Panc1 (cell line): Measurements from ENCODE around the gene RDH13. TPM values are rescaled to one million over a fixed set of nuclear protein-coding genes. Genes with fewer than 3 reads are reported as not detected.

Source experiments
- ATAC-seq: fragments of 200-7000 bp; cut with Tn5 transposase; 2 replicates; pipeline ENCODE4 v1.9.1; 2020; ENCODE audit warnings: mild to moderate bottlenecking, moderate library complexity
- BruUV-seq: library from RNA; stranded (reverse); fragments of 400-500 nt; replicated peaks from 2 replicates; lab custom pipeline; 2021; lab: Mats Ljungman, UMichigan
- CTCF ChIA-PET: fragments of 300-600 bp; sonication (Branson Sonifier 250); formaldehyde crosslinking; loops from one replicate; lab custom pipeline; 2022; ENCODE audit warnings: antibody characterized with exemption; lab: Charles Lee
- POLR2A ChIA-PET: fragments of 300-600 bp; sonication (Branson Sonifier 250); formaldehyde crosslinking; loops from one replicate; lab custom pipeline; 2022; ENCODE audit warnings: antibody characterized with exemption; lab: Charles Lee
- DNase-seq: peaks from one replicate; pipeline ENCODE4 v3.0.0-alpha.2; 2010; ENCODE audit warnings: low read depth, low spot score
- H3K27ac ChIP-seq: 2 replicates; pipeline ENCODE4 v1.5.1; 2011; ENCODE audit warnings: mild to moderate bottlenecking, low read length, inconsistent platforms
- H3K27me3 ChIP-seq: fragments of 200-500 bp; sonication (Bioruptor generic); 2 replicates; pipeline ENCODE4 v1.6.0; 2014; ENCODE audit warnings: low read length, inconsistent platforms; ENCODE audit not compliant: control insufficient read depth, insufficient read depth
- H3K36me3 ChIP-seq: fragments of 200-500 bp; sonication (Bioruptor generic); 2 replicates; pipeline ENCODE4 v1.5.1; 2014; ENCODE audit warnings: inconsistent platforms, mild to moderate bottlenecking, low read length, moderate library complexity; ENCODE audit not compliant: control insufficient read depth, insufficient read depth
- H3K4me1 ChIP-seq: 2 replicates; pipeline ENCODE4 v1.5.1; 2011; ENCODE audit warnings: inconsistent platforms, mild to moderate bottlenecking, low read length, moderate library complexity; ENCODE audit not compliant: control insufficient read depth, insufficient read depth
- H3K4me3 ChIP-seq, 2 experiments: 2 replicates each; pipeline ENCODE4 v1.5.1; 2011 to 2012; ENCODE audit warnings: low read depth in 2 of 2, low read length in 2 of 2, mild to moderate bottlenecking in 2 of 2, inconsistent platforms in 1 of 2, moderate library complexity in 1 of 2
- H3K9me3 ChIP-seq: fragments of 200-500 bp; sonication (Bioruptor generic); 2 replicates; pipeline ENCODE4 v1.5.1; 2014; ENCODE audit warnings: low read depth, mild to moderate bottlenecking, inconsistent platforms, low read length, moderate library complexity; ENCODE audit not compliant: control insufficient read depth, insufficient read depth
- POLR2AphosphoS5 ChIP-seq: IDR thresholded peaks from 2 replicates; pipeline ENCODE4 v1.6.1; 2012; ENCODE audit warnings: mild to moderate bottlenecking, low read depth, low read length, moderate library complexity
- SIN3A ChIP-seq: IDR thresholded peaks from 2 replicates; pipeline ENCODE4 v1.6.1; 2012; ENCODE audit warnings: low read depth, mild to moderate bottlenecking, low read length, moderate library complexity, borderline replicate concordance; ENCODE audit not compliant: insufficient read depth
- TCF7L2 ChIP-seq: IDR thresholded peaks from 2 replicates; pipeline ENCODE4 v1.6.1; 2011; ENCODE audit warnings: mild to moderate bottlenecking, low read depth, low read length, inconsistent platforms
- in situ Hi-C: cut with HindIII; loops from 2 replicates; pipeline ENCODE4 v1.10.0; 2016; ENCODE audit warnings: low sequenced_read_pairs, low pct_unique_long_range_greater_than_20kb
- intact Hi-C: fragments of 100-400 bp; cut with micrococcal nuclease; formaldehyde crosslinking; loops from one replicate; pipeline ENCODE4 v1.10.0; 2022; ENCODE audit not compliant: unreplicated experiment
- total RNA-seq: library from RNA; stranded (reverse); gene quantifications from one replicate; pipeline ENCODE4 v1.2.1, GENCODE V29; 2021; ENCODE audit not compliant: unreplicated experiment
- TF ChIP-seq, protein P1 (sequence below): fragments of 450-650 bp; IDR thresholded peaks from 2 replicates; pipeline ENCODE4 v1.5.1; 2017; ENCODE audit warnings: mild to moderate bottlenecking
- TF ChIP-seq, protein P2 (sequence below), 2 experiments: IDR thresholded peaks; 2 replicates each; pipeline ENCODE4 v1.6.1; 2011 to 2012; ENCODE audit warnings: low read depth in 2 of 2, control low read depth in 1 of 2, low read length in 1 of 2, mild to moderate bottlenecking in 1 of 2, moderate library complexity in 1 of 2; ENCODE audit not compliant: insufficient read depth in 1 of 2

RDH13 gene
- total RNA-seq, 1 experiment from 2014 or later, result 37.8 TPM

DNA sequence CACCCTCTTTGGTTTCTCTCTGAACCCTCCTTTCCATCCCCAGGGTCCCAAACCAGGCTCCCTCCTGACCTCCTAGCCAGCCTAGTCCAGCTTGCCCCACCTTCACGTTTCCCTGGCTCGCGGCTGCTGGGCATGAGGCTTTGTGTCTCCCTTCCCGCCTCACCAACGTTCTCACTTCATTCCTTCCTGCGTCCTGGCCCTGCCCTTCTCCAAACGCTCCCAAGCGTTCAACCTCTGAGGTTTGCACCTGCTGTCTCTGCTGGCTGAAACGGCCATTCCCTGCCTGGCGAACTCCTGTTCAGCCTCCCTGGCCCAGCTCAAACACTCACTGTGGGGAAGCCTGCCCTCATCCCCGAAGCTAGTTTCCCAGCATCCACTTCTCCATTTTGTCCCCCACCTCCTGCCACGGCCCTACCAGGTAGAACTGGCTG lies 25.1 kb upstream of the RDH13 start:
- H3K27ac ChIP-seq, result no peak overlapping the region
- ATAC-seq, result no peak
- ChIA-PET CTCF (interaction anchor here (0.6 to 0.8 kb wide), 3 partner anchors 8 to 424 kb away, joined by 3 to 7 read pairs (median 4); no protein-coding TSS in a partner anchor), POLR2A (no interaction called here)
- intact Hi-C loops (no loop called here), in situ Hi-C loops (no loop called here)
- no peaks in the 10 kb centered on the region for H3K27me3 ChIP-seq
- H3K4me1 ChIP-seq, result peaks cover 14% of the 10 kb centered on the region; the same call in 1 of the 2 replicates
- H3K36me3 ChIP-seq, result peaks cover 2% of the 10 kb centered on the region; the same call in 1 of the 2 replicates
- no peak overlapping the region for H3K4me3 ChIP-seq
- DNase-seq, result no peak
- BruUV-seq, result no TSS peak
- H3K9me3 ChIP-seq, result no peaks in the 10 kb centered on the region
- TF ChIP-seq POLR2AphosphoS5 (no peak), SIN3A (no peak), TCF7L2 (no peak)
- TF ChIP-seq, protein P1, sequence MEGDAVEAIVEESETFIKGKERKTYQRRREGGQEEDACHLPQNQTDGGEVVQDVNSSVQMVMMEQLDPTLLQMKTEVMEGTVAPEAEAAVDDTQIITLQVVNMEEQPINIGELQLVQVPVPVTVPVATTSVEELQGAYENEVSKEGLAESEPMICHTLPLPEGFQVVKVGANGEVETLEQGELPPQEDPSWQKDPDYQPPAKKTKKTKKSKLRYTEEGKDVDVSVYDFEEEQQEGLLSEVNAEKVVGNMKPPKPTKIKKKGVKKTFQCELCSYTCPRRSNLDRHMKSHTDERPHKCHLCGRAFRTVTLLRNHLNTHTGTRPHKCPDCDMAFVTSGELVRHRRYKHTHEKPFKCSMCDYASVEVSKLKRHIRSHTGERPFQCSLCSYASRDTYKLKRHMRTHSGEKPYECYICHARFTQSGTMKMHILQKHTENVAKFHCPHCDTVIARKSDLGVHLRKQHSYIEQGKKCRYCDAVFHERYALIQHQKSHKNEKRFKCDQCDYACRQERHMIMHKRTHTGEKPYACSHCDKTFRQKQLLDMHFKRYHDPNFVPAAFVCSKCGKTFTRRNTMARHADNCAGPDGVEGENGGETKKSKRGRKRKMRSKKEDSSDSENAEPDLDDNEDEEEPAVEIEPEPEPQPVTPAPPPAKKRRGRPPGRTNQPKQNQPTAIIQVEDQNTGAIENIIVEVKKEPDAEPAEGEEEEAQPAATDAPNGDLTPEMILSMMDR, result no peak
- TF ChIP-seq, protein P2, sequence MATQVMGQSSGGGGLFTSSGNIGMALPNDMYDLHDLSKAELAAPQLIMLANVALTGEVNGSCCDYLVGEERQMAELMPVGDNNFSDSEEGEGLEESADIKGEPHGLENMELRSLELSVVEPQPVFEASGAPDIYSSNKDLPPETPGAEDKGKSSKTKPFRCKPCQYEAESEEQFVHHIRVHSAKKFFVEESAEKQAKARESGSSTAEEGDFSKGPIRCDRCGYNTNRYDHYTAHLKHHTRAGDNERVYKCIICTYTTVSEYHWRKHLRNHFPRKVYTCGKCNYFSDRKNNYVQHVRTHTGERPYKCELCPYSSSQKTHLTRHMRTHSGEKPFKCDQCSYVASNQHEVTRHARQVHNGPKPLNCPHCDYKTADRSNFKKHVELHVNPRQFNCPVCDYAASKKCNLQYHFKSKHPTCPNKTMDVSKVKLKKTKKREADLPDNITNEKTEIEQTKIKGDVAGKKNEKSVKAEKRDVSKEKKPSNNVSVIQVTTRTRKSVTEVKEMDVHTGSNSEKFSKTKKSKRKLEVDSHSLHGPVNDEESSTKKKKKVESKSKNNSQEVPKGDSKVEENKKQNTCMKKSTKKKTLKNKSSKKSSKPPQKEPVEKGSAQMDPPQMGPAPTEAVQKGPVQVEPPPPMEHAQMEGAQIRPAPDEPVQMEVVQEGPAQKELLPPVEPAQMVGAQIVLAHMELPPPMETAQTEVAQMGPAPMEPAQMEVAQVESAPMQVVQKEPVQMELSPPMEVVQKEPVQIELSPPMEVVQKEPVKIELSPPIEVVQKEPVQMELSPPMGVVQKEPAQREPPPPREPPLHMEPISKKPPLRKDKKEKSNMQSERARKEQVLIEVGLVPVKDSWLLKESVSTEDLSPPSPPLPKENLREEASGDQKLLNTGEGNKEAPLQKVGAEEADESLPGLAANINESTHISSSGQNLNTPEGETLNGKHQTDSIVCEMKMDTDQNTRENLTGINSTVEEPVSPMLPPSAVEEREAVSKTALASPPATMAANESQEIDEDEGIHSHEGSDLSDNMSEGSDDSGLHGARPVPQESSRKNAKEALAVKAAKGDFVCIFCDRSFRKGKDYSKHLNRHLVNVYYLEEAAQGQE (IDR thresholded peaks at IDR 0.05; ENCODE audit: insufficient read depth in 1 of 2, low read depth in 2 of 2, low read length in 1 of 2), result no peak

DNA sequence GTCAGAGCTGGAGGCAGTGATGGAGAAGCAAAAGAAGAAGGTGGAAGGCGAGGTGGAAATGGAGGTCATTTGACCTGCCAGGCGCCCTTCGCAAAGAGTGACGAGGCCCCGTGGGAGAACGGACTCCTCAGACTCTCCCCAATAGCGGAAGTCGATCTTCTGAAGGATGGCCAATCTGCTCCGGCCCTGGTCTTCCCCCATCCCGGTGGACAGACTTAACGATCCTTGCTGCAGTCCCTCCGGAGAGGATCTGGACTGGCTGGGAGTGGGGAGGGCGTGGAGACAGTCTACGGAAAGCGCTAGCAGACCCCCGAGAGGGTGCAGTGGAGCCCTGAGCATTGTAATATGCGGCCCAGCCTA lies 24.6 kb upstream of the RDH13 start:
- no peak overlapping the region for H3K27ac ChIP-seq
- peaks cover 2% of the 10 kb centered on the region; the same call in 1 of the 2 replicates for H3K36me3 ChIP-seq
- DNase-seq, result no peak
- in situ Hi-C loops (no loop called here), intact Hi-C loops (no loop called here)
- no TSS peak for BruUV-seq
- H3K4me1 ChIP-seq, result peaks cover 9% of the 10 kb centered on the region; the same call in 1 of the 2 replicates
- H3K27me3 ChIP-seq, result no peaks in the 10 kb centered on the region
- ChIA-PET CTCF (no interaction called here), POLR2A (no interaction called here)
- H3K9me3 ChIP-seq, result no peaks in the 10 kb centered on the region
- no peak for ATAC-seq
- TF ChIP-seq, protein P2 (IDR thresholded peaks at IDR 0.05; ENCODE audit: insufficient read depth in 1 of 2, low read depth in 2 of 2, low read length in 1 of 2), result no peak
- no peak for TF ChIP-seq POLR2AphosphoS5
- TF ChIP-seq, protein P1, result no peak
- no peak for TF ChIP-seq TCF7L2
- H3K4me3 ChIP-seq, result no peak overlapping the region
